Hepatocyte (in vitro differentiated cells): ENCODE measurements around the gene PAM.

Experiments
- EZH2phosphoT487 ChIP-seq: fragments of 200-600 bp; sonication (generic); IDR thresholded peaks from one replicate; pipeline ENCODE4 v1.6.1; 2018; ENCODE audit warnings: antibody characterized with exemption, mild to moderate bottlenecking, low read depth, moderate library complexity; ENCODE audit not compliant: unreplicated experiment, severe bottlenecking
- TF ChIP-seq, protein P1 (sequence below): fragments of 200-600 bp; sonication (generic); IDR thresholded peaks from 2 replicates; pipeline ENCODE4 v1.5.1; 2016; ENCODE audit warnings: antibody characterized with exemption, mild to moderate bottlenecking; ENCODE audit not compliant: poor library complexity

GRCh38 chr5:102903074-102903871 lies 148.2 kb downstream of the PAM start:
- no peak for TF ChIP-seq EZH2phosphoT487
- TF ChIP-seq, protein P1, sequence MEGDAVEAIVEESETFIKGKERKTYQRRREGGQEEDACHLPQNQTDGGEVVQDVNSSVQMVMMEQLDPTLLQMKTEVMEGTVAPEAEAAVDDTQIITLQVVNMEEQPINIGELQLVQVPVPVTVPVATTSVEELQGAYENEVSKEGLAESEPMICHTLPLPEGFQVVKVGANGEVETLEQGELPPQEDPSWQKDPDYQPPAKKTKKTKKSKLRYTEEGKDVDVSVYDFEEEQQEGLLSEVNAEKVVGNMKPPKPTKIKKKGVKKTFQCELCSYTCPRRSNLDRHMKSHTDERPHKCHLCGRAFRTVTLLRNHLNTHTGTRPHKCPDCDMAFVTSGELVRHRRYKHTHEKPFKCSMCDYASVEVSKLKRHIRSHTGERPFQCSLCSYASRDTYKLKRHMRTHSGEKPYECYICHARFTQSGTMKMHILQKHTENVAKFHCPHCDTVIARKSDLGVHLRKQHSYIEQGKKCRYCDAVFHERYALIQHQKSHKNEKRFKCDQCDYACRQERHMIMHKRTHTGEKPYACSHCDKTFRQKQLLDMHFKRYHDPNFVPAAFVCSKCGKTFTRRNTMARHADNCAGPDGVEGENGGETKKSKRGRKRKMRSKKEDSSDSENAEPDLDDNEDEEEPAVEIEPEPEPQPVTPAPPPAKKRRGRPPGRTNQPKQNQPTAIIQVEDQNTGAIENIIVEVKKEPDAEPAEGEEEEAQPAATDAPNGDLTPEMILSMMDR: no peak
